Measurements from ENCODE around the gene EPAS1.

EPAS1 gene

GRCh38 chr2:46365913-46366667 lies 68.9 kb downstream of the EPAS1 start:
- DNase-seq, result no peak

- DNase-seq, result no peak
Measured at GRCh38 chr2:46366668-46367052, 69.5 kb downstream of the EPAS1 start.

DNA sequence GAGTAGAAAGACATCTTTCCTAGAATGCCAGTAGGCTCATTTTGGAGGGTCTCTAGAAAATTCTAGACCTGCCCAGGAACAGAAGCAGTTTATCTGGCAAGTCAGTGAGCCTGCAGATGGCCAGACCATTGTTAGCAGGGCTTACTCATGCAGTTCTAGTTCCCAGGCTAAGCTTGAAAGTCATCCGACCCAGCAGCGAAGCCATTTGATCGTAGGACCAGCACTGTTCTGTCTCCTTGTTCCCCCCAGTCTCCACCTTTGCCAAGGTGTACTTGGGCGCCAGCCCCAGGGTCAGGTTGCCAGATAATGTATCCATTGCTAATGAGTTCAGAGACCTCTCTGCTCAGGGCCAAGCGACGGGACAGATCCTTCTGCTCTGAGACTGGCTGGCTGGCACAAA lies 70.1 kb downstream of the EPAS1 start:
- DNase-seq, result no peak

DNA sequence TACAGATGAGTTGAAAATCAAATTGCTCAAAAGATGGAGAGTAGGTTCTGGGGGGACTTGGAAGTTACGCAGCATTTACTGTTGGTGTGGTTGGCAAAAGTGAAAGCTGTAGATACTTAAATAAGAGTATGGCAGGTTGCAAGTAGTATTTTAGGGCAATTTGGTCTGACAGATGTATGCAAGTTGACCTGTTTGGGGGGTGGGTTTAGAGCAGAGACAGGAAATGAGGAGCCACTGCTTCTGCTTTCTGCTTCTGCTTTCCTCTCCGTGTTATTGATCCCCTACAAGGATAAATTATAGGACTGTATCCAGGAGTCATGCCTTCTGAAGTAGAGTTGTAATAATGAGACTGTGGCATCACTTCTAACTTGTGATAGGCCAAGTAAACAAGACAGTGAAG lies 71.2 kb downstream of the EPAS1 start:
- DNase-seq, result no peak

DNA sequence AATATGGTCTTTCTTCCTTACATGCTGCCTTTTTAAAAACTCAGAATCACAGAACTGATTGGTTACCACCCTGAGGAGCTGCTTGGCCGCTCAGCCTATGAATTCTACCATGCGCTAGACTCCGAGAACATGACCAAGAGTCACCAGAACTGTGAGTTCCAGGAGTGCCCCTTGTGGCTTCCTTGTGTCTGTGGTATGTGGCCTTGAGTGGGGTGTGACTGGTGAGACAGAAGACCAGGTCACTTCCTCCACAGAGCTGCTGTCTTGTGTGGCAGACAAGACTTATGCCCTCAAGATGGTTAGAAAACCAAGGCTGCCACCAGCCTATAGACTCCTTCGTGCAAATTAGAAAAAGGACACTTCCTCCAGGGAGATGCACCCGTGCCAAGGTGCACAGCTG lies 72.6 kb downstream of the EPAS1 start:
- DNase-seq, result peak in 2 of 4 experiments; percentile 20 to 21

- DNase-seq, result no peak
Measured at GRCh38 chr2:46371854-46372253, 74.6 kb downstream of the EPAS1 start.

DNA sequence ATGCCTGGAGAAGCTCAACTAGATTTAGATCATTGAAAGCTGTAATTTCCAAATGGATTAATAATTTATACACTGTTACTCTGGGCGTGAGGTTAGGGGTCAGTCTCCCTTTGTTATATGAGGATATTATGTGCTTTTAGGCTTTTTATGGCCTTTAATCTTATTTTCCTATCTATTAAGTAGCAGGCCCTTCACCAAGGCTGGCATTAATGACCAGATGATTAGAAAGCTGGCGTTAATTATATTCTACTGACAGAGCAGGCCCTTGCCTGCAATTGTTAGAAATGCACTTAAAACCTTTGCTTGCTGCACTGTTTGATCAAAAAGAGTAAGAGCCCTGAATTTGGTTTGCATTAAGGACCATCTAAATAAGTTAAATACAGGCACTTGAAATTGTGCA lies 75.3 kb downstream of the EPAS1 start:
- no peak for DNase-seq

DNA sequence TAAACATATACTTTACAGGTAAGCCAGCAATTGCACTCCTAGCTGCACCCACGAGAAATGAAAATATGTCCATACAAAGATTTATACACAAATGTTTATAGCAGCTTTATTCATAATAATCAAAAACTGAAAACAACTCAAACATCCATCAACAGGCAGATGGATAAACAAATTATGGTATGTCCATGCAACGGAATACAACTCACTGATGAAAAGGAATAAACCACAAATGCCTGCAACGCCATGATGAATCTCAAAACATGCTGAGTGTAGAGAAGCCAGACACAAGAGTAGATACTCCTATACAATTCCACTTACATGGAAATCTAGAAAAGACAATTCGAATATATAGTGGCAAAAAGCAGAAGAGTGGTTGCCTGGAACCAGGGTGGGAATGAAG lies 76.0 kb downstream of the EPAS1 start:
- no peak for DNase-seq

- DNase-seq, result no peak
Measured at GRCh38 chr2:46375566-46376125, 78.4 kb downstream of the EPAS1 start.

DNA sequence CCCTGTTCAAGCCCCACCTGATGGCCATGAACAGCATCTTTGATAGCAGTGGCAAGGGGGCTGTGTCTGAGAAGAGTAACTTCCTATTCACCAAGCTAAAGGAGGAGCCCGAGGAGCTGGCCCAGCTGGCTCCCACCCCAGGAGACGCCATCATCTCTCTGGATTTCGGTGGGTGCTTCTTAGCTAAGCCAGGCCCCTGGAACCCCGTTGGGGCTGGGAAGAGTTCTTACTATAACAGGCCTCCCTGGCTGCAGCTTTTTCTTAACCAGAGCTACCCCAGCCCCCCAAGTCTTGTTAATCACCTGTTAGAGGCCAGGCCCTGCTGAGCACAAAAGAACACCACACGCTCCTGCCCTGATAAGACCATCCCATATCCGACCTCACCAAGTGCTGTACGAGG lies 79.4 kb downstream of the EPAS1 start:
- DNase-seq, result no peak

GRCh38 chr2:46377101-46377581 lies 79.9 kb downstream of the EPAS1 start:
- DNase-seq, result no peak

DNA sequence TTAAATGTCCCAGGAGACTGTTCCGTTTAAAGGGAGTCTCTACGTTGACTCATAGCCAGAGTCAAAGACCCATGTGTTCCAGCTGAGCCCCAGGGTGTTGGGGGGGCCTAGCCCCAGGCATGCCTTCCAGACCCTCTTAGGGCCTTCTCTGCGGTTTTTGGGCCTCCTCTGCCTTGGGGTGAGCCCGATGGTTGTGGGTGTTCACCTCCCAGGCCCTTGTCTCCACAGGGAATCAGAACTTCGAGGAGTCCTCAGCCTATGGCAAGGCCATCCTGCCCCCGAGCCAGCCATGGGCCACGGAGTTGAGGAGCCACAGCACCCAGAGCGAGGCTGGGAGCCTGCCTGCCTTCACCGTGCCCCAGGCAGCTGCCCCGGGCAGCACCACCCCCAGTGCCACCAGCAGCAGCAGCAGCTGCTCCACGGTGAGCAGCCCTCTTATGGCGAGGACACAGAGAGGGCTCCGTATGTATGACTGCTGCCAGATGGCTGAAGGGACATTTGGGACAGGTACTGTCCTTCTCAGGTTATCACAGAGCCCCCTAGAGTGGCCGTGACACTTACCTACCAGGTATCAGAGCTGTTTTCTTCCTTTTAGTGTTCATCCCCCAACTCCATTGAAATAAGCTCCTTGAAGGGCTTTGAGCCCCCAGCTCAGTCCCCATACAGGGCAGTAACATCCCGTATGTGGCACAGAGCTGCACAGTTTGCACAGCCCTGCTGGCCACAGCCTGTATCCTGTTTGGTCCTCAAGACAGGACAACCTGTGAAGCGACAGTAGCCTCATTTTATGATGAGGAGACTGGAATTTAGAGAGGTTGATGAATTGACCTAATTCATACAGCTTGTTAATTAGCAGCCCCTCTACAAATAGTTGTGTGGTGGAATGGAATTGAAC lies 80.7 kb downstream of the EPAS1 start:
- no peak for DNase-seq

- no peak for DNase-seq
Measured at GRCh38 chr2:46378616-46379015, 81.4 kb downstream of the EPAS1 start.

DNA sequence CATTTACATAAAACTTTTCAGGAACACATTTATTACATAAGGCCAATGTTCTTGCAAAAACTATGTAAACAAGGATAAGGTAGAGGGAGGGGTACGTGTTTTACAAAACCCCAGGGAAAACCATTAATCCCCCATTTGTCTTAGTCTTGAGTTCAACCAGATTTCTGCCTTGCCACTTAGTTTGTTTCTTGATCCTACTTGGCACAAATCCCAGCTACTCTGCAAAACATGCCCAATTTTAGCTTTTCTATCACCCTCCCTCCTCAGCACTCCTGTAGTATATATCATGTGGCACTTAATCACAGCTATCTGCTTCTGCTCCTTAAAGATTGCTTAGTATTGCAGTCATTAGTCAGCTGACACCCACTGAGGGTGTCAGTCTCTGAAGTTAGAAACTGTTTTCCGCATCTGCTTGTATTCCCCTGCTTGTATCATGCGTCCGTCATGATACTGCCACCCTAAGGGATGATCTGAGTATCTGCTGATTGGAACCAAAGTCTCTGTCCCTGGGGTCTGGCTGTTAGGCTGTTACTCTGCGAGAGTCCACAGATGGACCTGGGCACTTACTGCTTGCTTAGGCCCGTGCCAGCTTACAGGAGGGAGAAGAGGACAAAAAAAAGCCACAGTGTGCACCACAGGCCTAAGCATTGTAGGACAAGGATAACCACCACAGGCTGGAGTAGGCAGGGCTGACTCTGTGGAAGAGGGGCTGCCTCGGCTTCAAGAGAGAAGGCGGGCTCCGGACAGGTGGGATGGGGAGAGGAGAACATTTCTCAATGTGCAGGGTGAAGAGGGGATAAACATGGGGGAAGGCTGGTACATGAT lies 82.2 kb downstream of the EPAS1 start:
- DNase-seq, result peak; percentile 65 to 92 (median 78)

DNA sequence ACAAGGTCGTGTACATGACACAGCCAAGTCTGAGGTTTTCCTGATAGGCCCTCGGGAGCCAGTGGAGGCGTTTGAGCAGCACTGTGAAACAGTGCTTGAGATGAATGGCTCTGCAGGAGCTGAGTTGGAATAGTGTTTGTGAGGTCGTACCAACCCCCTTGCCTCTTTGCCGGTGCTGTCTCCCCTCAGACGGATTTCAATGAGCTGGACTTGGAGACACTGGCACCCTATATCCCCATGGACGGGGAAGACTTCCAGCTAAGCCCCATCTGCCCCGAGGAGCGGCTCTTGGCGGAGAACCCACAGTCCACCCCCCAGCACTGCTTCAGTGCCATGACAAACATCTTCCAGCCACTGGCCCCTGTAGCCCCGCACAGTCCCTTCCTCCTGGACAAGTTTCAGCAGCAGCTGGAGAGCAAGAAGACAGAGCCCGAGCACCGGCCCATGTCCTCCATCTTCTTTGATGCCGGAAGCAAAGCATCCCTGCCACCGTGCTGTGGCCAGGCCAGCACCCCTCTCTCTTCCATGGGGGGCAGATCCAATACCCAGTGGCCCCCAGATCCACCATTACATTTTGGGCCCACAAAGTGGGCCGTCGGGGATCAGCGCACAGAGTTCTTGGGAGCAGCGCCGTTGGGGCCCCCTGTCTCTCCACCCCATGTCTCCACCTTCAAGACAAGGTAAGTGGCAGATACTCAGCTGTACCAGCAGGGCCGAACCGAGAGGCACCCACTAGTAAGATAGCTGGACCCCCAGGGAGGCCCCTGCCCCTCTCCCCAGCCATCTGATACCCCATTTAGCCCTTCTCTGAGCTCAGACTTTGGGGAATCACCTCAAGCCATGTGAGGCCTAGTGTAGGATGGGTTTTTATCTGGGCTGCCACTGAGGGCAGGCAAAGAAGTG lies 83.1 kb downstream of the EPAS1 start:
- no peak for DNase-seq

- DNase-seq, result no peak
Measured at GRCh38 chr2:46381263-46381849, 84.1 kb downstream of the EPAS1 start.

- DNase-seq, result no peak
Measured at GRCh38 chr2:46381871-46382270, 84.7 kb downstream of the EPAS1 start.

- no peak for DNase-seq
Measured at GRCh38 chr2:46382331-46383112, 85.3 kb downstream of the EPAS1 start.

- no peak for DNase-seq
Measured at GRCh38 chr2:46383113-46383395, 85.8 kb downstream of the EPAS1 start.

DNA sequence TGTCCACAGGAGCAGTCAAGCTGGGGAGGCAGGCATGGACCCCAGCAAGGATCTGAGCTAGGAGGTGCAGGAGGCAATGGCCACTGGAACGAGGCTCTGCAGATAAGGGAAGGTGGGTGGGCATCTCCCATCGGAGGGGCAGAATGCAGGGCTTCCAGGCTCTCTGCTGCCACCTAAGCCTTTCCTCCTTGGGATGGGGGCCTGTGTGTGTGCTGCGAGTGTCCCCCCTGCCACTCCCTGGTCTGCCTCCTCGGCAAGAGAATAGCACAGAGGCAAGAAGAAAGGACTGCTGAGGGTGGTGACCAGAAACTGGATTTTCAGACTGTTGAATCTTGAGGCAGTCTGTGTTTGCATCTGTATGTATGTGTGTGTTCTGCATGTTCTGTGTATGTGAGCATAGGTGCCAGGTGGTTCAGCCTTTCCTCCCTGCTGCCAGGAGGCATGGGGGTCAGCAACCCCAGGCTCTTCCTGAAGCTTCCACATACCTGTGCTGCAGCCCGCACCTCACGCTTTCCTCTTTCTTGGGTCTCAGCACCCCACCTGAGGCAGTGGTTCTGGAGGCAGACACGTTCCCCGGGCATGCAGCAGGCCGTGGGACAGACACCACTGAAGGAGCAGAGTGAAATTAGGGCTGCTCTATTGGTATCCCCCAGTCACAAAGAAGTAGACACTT lies 86.7 kb downstream of the EPAS1 start:
- no peak for DNase-seq
